Measurements from ENCODE around the gene ST3GAL2. TPM values are rescaled to one million over a fixed set of nuclear protein-coding genes. Genes with fewer than 3 reads are reported as not detected.
A peak's percentile ranks its signal among the peaks of the same experiment; 100 is the strongest.
"Not testable (repeated sequence)": the region's sequence is repeated elsewhere in the genome, so short reads cannot be mapped to it uniquely, and the experiment has no call there.

The ST3GAL2 gene
- total RNA-seq, 2 donors from 2014 or later, result 56.4 to 57.8 TPM

- no peak overlapping the region for H3K9ac ChIP-seq (ENCODE audit: extremely low read depth, low read length, poor library complexity, severe bottlenecking)
- Mint-ChIP-seq H3K9me3 (no peaks in the 10 kb centered on the region), H3K27me3 (ENCODE audit: insufficient read depth) (no peaks in the 10 kb centered on the region), H3K27ac (peak overlapping the region; percentile 79), H3K4me3 (no peak overlapping the region), H3K4me1 (peaks cover 13% of the 10 kb centered on the region), H3K36me3 (ENCODE audit: low read depth) (peaks cover 4% of the 10 kb centered on the region)
- no peaks in the 10 kb centered on the region for H3K9me3 ChIP-seq (ENCODE audit: control insufficient read depth, low read length)
- H3K4me1 ChIP-seq (ENCODE audit: control insufficient read depth, insufficient read depth, low read length), result no peaks in the 10 kb centered on the region
- WGBS, 2 experiments (ENCODE audit: insufficient coverage in 1 of 2, insufficient read length in 1 of 2), result 88 to 90% methylated on average over 2 to 3 of the region's 3 CpGs
- H3K27me3 ChIP-seq (ENCODE audit: control insufficient read depth, insufficient read depth, low read length, poor library complexity, severe bottlenecking), result no peaks in the 10 kb centered on the region
- H3K27ac ChIP-seq (ENCODE audit: low read depth, low read length), result no peak overlapping the region
- DNase-seq, result peak; percentile 48
- no peak for TF ChIP-seq CTCF (conservative IDR thresholded peaks at IDR 0.05)
- H3K4me3 ChIP-seq (ENCODE audit: low read length), result no peak overlapping the region
- H3K36me3 ChIP-seq (ENCODE audit: control insufficient read depth, insufficient read depth, low read length), result no peaks in the 10 kb centered on the region
These were observed 96.9 kb downstream of the ST3GAL2 start for GRCh38 chr16:70342016-70342415.

- Mint-ChIP-seq H3K9me3 (no peaks in the 10 kb centered on the region), H3K27ac (peak overlapping the region; percentile 79), H3K4me3 (no peak overlapping the region), H3K27me3 (ENCODE audit: insufficient read depth) (no peaks in the 10 kb centered on the region), H3K36me3 (ENCODE audit: low read depth) (peaks cover 4% of the 10 kb centered on the region), H3K4me1 (peaks cover 13% of the 10 kb centered on the region)
- H3K4me1 ChIP-seq (ENCODE audit: control insufficient read depth, insufficient read depth, low read length), result no peaks in the 10 kb centered on the region
- TF ChIP-seq CTCF (conservative IDR thresholded peaks at IDR 0.05), result no peak
- H3K27me3 ChIP-seq (ENCODE audit: control insufficient read depth, insufficient read depth, low read length, poor library complexity, severe bottlenecking), result no peaks in the 10 kb centered on the region
- DNase-seq, result peak; percentile 45
- no peak overlapping the region for H3K4me3 ChIP-seq (ENCODE audit: low read length)
- 84 to 90% methylated on average over 4 of the region's 4 CpGs for WGBS, 2 experiments (ENCODE audit: insufficient coverage in 1 of 2, insufficient read length in 1 of 2)
- no peaks in the 10 kb centered on the region for H3K9me3 ChIP-seq (ENCODE audit: control insufficient read depth, low read length)
- no peaks in the 10 kb centered on the region for H3K36me3 ChIP-seq (ENCODE audit: control insufficient read depth, insufficient read depth, low read length)
- no peak overlapping the region for H3K27ac ChIP-seq (ENCODE audit: low read depth, low read length)
- H3K9ac ChIP-seq (ENCODE audit: extremely low read depth, low read length, poor library complexity, severe bottlenecking), result no peak overlapping the region
These were observed 97.3 kb downstream of the ST3GAL2 start for GRCh38 chr16:70341600-70341999.

- 95 to 98% methylated on average over 4 to 5 of the region's 5 CpGs for WGBS, 2 experiments (ENCODE audit: insufficient coverage in 1 of 2, insufficient read length in 1 of 2)
- Mint-ChIP-seq H3K36me3 (ENCODE audit: low read depth) (peaks cover 33% of the 10 kb centered on the region), H3K27me3 (ENCODE audit: insufficient read depth) (no peaks in the 10 kb centered on the region), H3K9me3 (no peaks in the 10 kb centered on the region), H3K4me3 (no peak overlapping the region), H3K27ac (no peak overlapping the region), H3K4me1 (peaks cover 13% of the 10 kb centered on the region)
- no peaks in the 10 kb centered on the region for H3K27me3 ChIP-seq (ENCODE audit: control insufficient read depth, insufficient read depth, low read length, poor library complexity, severe bottlenecking)
- no peak for DNase-seq
- no peaks in the 10 kb centered on the region for H3K9me3 ChIP-seq (ENCODE audit: control insufficient read depth, low read length)
- H3K4me3 ChIP-seq (ENCODE audit: low read length), result no peak overlapping the region
- TF ChIP-seq CTCF (conservative IDR thresholded peaks at IDR 0.05), result no peak
- no peak overlapping the region for H3K27ac ChIP-seq (ENCODE audit: low read depth, low read length)
- peaks cover 24% of the 10 kb centered on the region for H3K36me3 ChIP-seq (ENCODE audit: control insufficient read depth, insufficient read depth, low read length)
- H3K9ac ChIP-seq (ENCODE audit: extremely low read depth, low read length, poor library complexity, severe bottlenecking), result no peak overlapping the region
- no peaks in the 10 kb centered on the region for H3K4me1 ChIP-seq (ENCODE audit: control insufficient read depth, insufficient read depth, low read length)
These were observed 101.1 kb downstream of the ST3GAL2 start for GRCh38 chr16:70337814-70338213.

- H3K4me1 Mint-ChIP-seq; H3K27me3 Mint-ChIP-seq (ENCODE audit: insufficient read depth); H3K27me3 ChIP-seq (ENCODE audit: control insufficient read depth, insufficient read depth, low read length, poor library complexity, severe bottlenecking); H3K27ac ChIP-seq (ENCODE audit: low read depth, low read length); H3K9me3 ChIP-seq (ENCODE audit: control insufficient read depth, low read length); H3K9me3 Mint-ChIP-seq; H3K9ac ChIP-seq (ENCODE audit: extremely low read depth, low read length, poor library complexity, severe bottlenecking); DNase-seq; H3K4me3 Mint-ChIP-seq; H3K4me3 ChIP-seq (ENCODE audit: low read length); H3K4me1 ChIP-seq (ENCODE audit: control insufficient read depth, insufficient read depth, low read length): not testable (repeated sequence)
- peaks cover 55% of the 10 kb centered on the region for H3K36me3 Mint-ChIP-seq (ENCODE audit: low read depth)
- peaks cover 36% of the 10 kb centered on the region for H3K36me3 ChIP-seq (ENCODE audit: control insufficient read depth, insufficient read depth, low read length)
- peak overlapping the region; percentile 88 for H3K27ac Mint-ChIP-seq
- WGBS, 2 experiments (ENCODE audit: insufficient coverage in 1 of 2, insufficient read length in 1 of 2), result 90 to 92% methylated on average over 4 of the region's 12 CpGs
These were observed 106.2 kb downstream of the ST3GAL2 start for GRCh38 chr16:70332728-70333127.
